ENCODE results near the gene LYPD8. TPM values are rescaled to one million over a fixed set of nuclear protein-coding genes. Genes with fewer than 3 reads are reported as not detected.

Gene LYPD8
- total RNA-seq, 1 donor from 2014 or later: not detected

DNA sequence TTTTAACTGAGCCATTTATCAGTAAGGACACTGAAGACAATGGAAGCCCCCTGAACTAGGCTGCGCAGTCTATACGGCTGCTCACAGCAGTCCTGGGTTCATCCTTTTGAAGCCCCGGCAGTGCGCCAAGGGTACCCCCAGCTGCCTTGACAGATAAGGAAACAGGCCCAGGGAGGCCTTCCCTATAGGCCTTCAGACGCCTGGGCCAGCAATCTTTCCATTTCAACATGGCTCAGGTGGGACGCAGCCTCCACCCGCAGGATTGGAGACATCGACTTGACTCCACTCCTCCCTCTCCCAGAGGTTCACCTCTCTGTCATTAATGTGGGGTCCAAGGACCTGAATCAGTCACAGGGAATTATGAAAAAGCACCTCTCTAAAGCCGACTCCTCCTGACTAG, 2.8 kb upstream of the LYPD8 start:
- no peak for DNase-seq (ENCODE audit: low spot score, unreplicated experiment)
- H3K4me3 Mint-ChIP-seq (ENCODE audit: low read depth): no peak overlapping the region
- TF ChIP-seq, protein P1, sequence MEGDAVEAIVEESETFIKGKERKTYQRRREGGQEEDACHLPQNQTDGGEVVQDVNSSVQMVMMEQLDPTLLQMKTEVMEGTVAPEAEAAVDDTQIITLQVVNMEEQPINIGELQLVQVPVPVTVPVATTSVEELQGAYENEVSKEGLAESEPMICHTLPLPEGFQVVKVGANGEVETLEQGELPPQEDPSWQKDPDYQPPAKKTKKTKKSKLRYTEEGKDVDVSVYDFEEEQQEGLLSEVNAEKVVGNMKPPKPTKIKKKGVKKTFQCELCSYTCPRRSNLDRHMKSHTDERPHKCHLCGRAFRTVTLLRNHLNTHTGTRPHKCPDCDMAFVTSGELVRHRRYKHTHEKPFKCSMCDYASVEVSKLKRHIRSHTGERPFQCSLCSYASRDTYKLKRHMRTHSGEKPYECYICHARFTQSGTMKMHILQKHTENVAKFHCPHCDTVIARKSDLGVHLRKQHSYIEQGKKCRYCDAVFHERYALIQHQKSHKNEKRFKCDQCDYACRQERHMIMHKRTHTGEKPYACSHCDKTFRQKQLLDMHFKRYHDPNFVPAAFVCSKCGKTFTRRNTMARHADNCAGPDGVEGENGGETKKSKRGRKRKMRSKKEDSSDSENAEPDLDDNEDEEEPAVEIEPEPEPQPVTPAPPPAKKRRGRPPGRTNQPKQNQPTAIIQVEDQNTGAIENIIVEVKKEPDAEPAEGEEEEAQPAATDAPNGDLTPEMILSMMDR (IDR thresholded peaks at IDR 0.05; ENCODE audit: unreplicated experiment): no peak
- no peaks in the 10 kb centered on the region for H3K27me3 Mint-ChIP-seq
- H3K9me3 Mint-ChIP-seq (ENCODE audit: low read depth): peaks cover 45% of the 10 kb centered on the region
- no peak overlapping the region for H3K27ac Mint-ChIP-seq
- H3K36me3 Mint-ChIP-seq (ENCODE audit: insufficient read depth): peaks cover 2% of the 10 kb centered on the region
- no peaks in the 10 kb centered on the region for H3K4me1 Mint-ChIP-seq (ENCODE audit: low read depth)

- Mint-ChIP-seq H3K9me3 (ENCODE audit: low read depth) (peaks cover 40% of the 10 kb centered on the region), H3K36me3 (ENCODE audit: insufficient read depth) (peaks cover 2% of the 10 kb centered on the region), H3K27me3 (no peaks in the 10 kb centered on the region), H3K4me1 (ENCODE audit: low read depth) (no peaks in the 10 kb centered on the region), H3K27ac (no peak overlapping the region), H3K4me3 (ENCODE audit: low read depth) (no peak overlapping the region)
- TF ChIP-seq, protein P1 (IDR thresholded peaks at IDR 0.05; ENCODE audit: unreplicated experiment): no peak
- no peak for DNase-seq (ENCODE audit: low spot score, unreplicated experiment)
Measured at GRCh38 chr1:248757784-248758195, 2.2 kb upstream of the LYPD8 start.

DNA sequence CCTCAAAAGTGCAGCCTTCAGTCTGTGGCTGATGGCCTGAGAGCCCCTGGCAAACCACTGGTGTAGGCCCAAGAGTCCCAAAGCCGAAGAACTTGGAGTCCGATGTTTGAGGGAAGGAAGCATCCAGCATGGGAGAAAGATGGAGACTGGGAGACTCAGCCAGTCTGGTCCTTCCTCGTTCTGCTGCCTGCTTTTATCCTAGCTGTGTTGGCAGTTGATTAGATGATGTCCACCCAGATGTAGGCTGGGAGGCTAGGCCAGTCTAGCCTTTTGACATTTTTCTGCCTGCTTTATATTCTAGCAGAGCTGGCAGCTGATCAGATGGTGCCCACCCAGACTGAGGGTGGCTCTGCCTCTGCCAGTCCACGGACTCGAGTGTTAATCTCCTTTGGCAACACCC, 1.1 kb upstream of the LYPD8 start:
- no peak overlapping the region for H3K27ac Mint-ChIP-seq

DNA sequence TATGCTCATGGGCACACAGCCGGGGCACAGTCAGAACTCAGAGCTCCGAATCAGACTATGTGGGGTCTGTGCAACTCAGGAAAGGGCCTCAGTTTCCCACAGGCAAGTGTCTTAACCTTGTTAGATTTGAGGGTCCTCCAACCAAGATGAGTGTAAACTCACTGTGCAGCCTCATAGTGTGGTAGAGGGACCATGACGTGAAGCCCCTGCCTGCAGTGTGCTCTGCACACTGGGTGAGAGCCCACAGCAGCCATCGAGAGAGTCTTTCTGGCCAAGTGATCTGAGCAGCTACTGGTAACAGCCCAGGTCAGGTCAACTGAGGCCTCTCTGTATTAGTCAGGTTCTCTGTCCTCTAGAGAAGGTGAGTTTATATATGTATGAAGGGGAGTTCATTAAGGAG, 592 bp upstream of the LYPD8 start:
- no peak overlapping the region for H3K27ac Mint-ChIP-seq

More for the DNA sequence above, 1.1 kb upstream of the LYPD8 start:
- TF ChIP-seq, protein P1 (IDR thresholded peaks at IDR 0.05; ENCODE audit: unreplicated experiment): no peak
- Mint-ChIP-seq H3K4me1 (ENCODE audit: low read depth) (no peaks in the 10 kb centered on the region), H3K4me3 (ENCODE audit: low read depth) (no peak overlapping the region), H3K36me3 (ENCODE audit: insufficient read depth) (peaks cover 2% of the 10 kb centered on the region), H3K27me3 (no peaks in the 10 kb centered on the region), H3K9me3 (ENCODE audit: low read depth) (peaks cover 43% of the 10 kb centered on the region)
- DNase-seq (ENCODE audit: low spot score, unreplicated experiment): no peak

DNA sequence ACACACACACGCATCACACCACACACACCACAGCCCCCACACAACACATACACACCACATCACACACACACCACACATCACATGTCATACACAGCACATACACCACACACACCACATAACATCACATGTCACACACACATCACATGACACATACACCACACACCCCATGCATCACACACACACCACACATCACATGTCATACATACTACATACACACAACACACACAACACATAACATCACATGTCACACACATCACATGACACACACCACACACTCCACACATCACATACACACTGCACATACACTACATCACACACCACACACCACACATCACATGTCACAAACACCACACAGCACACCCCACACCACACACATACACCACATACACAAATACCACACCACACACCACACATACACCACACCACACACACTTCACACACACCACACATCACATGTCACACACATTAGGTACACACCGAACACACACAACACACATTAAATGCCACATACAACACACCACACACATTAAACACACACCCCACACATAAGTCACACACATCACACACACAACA, 1.8 kb downstream of the LYPD8 start:
- H3K4me1 Mint-ChIP-seq (ENCODE audit: low read depth): no peaks in the 10 kb centered on the region
- peaks cover 45% of the 10 kb centered on the region for H3K9me3 Mint-ChIP-seq (ENCODE audit: low read depth)
- no peaks in the 10 kb centered on the region for H3K27me3 Mint-ChIP-seq
- H3K27ac Mint-ChIP-seq: no peak overlapping the region
- H3K4me3 Mint-ChIP-seq (ENCODE audit: low read depth): no peak overlapping the region
- TF ChIP-seq, protein P1 (IDR thresholded peaks at IDR 0.05; ENCODE audit: unreplicated experiment): no peak
- H3K36me3 Mint-ChIP-seq (ENCODE audit: insufficient read depth): no peaks in the 10 kb centered on the region
- DNase-seq (ENCODE audit: low spot score, unreplicated experiment): no peak

More for the DNA sequence above, 592 bp upstream of the LYPD8 start:
- no peaks in the 10 kb centered on the region for H3K4me1 Mint-ChIP-seq (ENCODE audit: low read depth)
- H3K4me3 Mint-ChIP-seq (ENCODE audit: low read depth): no peak overlapping the region
- TF ChIP-seq, protein P1 (IDR thresholded peaks at IDR 0.05; ENCODE audit: unreplicated experiment): no peak
- peaks cover 42% of the 10 kb centered on the region for H3K9me3 Mint-ChIP-seq (ENCODE audit: low read depth)
- H3K36me3 Mint-ChIP-seq (ENCODE audit: insufficient read depth): no peaks in the 10 kb centered on the region
- no peak for DNase-seq (ENCODE audit: low spot score, unreplicated experiment)
- no peaks in the 10 kb centered on the region for H3K27me3 Mint-ChIP-seq

Data from progenitor cell of endocrine pancreas (in vitro differentiated cells).